GM19239 (cell line): Measurements from ENCODE around the gene GSK3B.

Experiments
- DNase-seq: peaks from one replicate; pipeline ENCODE4 v3.0.0; 2011; ENCODE audit warnings: low spot score; ENCODE audit not compliant: insufficient read length
- FAIRE-seq: peaks from 2 replicates; lab custom pipeline; 2011; peaks lifted over from hg19 to GRCh38; lab: Jason Lieb, UNC

The GSK3B gene

DNA sequence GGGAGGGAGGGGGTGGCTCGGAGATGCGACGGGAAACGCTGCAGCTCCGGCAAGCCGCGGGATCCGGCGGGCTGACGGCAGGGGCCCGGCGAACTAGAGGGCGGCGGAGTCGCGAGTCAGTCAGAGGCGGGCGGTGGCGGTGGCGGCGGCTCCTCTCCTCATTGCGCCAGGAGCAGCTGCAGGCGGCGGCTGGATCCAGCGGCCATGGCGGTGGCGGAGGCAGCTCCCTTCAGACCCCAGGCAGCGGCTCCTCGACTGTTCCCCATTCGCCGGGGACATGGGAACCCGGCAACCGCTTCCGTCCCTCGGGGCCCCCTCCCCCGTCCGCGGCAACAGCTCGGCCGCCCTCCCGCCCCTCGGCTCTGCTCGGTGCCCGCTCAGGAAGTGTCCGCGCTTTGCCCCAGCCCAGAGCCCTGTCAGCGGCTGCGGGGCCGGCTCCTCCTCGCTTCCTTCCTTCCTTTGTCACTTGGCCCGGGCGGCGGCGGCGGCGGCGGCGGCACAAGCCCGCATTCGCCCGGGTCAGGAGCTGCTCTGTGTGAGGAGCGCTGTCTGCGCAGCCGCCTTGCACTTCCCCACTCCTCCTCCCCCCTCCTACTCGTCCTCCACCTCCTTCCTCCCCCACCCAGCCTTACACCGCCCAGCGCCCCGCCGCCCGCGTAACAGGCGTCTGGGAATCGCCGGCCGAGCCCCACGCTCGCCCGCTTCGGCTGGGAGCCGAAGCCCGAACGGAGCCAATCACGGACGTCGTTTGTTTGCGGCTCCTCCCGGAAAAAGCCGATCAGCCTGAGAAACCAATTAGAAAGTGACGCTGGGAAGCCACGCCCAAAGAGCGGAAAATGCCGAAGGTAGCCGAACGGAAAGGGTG, at the start of gene GSK3B:
Gene GSK3B (minus strand): TSS at position 537 of the 865 bp plus-strand sequence. CDS start 1,013 bp downstream, outside the sequence.
- FAIRE-seq (peak; percentile 56), DNase-seq (no peak)

DNA sequence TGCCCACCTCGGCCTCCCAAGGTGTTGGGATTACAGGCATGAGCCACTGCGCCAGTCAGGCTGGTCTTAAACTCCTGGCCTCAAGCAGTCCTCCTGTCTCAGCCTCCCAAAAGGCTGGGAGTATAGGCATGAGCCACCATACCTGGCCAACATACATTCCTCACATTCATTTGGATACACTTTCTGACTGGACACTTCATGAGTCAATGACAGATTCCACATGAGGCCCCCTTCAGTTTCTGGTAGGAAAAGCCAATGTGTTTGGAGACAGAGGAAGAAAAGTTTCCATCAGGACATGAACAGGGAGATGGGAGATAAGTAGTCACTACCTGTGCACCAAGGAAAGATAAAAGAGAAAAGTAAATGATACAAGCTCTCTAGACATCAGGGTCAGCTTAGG, 49.4 kb upstream of the GSK3B start:
- FAIRE-seq (no peak), DNase-seq (no peak)

DNA sequence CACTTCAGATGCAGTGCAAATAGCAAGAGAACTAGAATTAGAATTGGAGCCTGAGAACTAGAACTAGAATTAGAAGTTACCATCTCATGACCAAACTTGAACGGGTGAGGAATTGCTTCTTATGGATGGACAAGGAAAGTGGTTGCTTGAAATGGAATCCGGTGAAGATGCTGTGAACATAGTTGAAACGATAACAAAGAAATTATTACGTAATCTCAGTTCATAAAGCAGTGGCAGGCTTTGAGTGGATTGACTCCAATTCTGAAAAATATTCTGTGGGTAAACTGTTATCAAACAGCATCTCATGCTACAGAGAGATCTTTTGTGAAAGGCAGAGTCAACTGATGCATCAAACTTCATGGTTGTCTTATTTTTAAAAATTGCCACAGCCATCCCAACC, 48.0 kb upstream of the GSK3B start:
- no peak for FAIRE-seq
- DNase-seq = no peak

DNA sequence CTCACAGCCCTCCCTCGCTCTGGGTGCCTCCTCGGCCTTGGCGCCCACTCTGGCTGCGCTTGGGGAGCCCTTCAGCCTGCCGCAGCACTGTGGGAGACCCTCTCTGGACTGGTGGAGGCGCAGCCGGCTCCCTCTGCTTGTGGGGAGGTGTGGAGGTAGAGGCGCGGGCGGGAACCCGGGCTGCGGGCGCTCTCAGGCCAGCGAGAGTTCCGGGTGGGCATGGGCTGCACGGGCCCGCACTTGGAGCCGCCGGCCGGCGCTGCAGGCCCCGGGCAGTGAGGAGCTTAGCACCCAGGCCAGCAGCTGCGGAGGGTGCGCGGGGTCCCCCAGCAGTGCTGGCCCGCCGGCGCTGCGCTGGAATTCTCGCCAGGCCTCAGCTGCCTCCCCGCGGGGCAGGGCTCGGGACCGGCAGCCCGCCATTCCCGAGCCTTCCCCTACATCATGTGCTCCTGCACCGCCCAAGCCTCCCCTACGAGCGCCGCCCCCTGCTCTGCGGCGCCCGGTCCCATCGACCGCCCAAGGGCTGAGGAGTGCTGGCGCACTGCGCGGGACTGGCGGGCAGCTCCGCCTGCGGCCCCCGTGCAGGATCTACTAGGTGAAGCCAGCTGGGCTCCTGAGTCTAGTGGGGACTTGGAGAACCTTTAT, 46.0 kb upstream of the GSK3B start:
- FAIRE-seq (no peak), DNase-seq (no peak)

DNA sequence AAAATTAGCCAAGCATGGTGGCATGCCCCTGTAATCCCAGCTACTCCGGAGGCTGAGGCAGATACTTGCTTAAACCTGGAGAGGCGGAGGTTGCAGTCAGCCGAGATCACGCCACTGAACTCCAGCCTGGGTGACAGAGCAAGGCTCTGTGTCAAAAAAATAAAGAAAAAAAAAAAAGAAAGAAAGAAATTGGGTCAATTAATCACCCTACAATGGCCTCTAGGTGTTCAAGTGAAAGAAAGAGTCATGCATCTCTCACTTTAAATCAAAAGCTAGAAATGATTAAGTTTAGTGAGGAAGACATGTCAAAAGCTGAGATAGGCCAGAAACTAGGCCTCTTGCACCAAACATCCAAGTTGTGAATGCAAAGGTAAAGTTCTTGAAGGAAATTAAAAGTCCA, 44.9 kb upstream of the GSK3B start:
- FAIRE-seq (no peak), DNase-seq (no peak)

DNA sequence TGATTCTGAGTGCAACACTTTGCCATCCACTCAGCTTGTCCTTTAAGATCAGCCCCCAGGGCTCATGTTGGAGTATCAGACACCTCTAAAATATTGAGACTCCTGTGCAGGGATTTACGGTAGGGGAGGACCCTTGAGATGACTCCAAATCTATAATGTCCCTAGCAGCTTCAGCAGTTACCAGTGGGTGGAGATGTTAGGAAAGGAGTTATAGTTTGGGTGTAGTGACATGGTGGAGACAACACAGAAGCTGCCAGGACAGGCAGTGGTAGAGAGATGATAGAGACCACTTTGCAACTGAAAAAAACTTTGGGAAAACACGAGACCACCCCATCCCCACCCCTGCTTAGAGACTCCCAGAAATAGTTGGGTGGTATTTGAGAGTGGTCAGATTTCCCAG, 43.3 kb upstream of the GSK3B start:
- FAIRE-seq (no peak), DNase-seq (no peak)

DNA sequence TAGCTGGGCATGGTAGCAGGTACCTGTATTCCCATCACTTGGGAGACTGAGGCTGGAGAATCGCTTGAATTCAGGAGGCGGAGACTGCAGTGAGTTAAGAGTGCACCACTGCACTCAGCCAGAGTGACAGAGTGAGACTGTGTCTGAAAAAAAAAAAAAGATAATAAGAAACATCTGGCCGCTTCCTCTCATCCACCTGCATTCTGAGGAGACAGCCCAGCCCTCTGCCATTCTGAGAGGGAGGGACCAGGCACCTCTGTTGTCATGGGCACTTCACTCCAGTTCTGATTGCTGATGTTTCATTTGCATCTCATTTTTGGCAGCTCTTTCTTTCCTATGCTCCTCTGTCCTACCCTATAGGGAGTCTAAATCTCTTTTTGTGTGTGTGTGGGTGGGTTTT, 36.4 kb upstream of the GSK3B start:
- DNase-seq = no peak
- no peak for FAIRE-seq

DNA sequence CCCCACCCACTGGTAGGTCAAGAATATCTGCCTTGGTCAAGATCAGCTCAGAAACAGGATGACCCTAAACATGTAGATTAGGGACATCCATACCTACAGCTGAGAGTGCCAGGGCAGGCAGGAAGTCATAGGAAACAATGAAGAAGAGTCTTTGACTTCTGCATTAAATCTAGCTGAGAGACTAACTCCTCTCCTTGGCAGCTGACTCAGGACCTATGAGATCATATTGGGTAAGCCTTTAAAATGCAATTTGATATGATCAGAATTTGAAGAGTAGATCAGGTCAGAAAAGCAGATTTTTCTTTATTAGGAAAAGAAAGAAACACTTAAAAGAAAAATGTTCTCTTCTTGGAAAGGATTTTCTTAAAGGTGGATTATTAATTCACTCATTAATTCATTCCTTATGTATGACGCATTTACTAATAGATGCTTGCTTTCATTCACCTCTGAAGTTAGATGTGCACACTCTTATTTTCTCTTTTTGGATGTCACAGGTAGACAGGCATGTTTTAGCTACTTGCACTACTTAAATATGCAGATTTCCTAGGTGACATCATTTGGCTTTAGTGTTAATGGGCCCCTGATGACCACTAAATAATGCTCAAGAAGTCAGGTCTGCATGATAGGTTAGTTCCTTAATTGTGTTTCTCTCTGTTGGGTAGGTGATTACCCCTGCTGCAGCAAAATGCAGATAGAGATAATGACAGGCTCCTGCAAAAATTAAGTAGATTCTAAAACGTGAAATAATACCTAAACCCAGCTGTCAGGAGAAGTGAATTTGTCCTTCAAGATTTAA, 35.7 kb upstream of the GSK3B start:
- no peak for FAIRE-seq
- DNase-seq = no peak

DNA sequence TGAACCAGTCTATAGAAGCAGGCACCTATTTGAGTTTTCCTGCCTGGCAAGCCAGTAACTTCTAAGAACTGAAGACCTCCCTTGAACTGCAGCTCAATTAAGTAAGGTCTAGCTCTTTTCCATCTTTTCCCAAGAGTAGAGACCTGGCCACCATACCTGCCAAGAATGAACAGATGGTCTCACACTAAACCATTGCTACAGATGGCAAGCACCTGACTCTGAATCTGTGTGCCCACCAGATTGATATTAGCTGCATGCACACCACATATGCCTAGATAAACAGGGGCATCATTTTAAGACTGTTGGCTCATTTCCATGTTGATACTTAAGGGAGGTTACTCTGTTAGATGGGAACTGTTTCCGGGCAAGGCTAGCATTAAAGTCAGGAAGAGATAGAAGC, 34.8 kb upstream of the GSK3B start:
- FAIRE-seq (no peak), DNase-seq (no peak)

DNA sequence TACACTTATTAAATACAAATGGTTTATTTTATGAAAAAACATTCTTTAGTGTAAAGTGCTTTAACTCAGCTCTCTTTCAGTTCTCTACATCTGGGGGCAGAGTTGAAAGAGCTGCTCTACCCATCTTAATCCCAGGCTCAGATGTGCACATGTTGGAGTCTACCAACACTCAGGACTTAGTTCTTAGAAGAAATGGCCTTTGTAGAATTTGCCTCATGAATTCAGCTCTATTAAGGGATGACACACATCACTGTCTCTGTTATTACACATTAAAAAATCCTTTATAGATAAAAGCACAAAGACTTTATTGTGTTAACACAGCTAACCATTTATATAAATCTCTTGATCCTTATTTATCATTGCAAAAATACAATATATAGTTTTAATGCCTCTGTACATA, 31.7 kb upstream of the GSK3B start:
- DNase-seq (no peak), FAIRE-seq (no peak)

DNA sequence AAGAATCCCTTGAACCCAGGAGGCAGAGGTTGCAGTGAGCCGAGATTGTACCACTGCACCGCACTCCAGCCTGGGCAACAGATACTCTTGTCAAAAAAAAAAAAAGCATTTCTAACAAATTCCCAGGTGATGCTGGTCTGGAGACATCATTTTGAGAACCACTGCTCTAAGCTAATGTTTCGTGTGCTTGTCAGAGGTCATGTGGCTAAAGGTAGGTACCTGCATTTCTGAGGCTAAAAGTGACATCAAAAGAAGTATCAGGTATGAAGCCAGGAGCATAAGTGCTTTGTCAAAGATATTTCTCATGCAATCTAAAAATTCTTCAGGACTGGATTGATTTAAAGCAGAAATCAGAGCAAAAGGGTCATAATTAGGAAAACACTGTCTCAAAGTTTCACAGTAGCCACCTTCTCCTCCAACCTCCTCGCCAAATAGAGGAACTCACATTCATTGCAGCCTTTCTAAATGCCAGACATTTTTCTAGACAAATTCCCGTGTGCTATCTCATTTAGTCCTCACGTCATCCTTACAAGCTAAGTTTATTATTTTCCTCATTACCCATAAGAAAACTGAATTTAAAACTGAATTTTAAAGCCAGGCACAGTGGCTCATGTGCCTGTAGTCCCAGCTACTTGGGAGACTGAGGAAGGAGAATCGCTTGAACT, 25.7 kb upstream of the GSK3B start:
- FAIRE-seq = no peak
- DNase-seq = no peak

DNA sequence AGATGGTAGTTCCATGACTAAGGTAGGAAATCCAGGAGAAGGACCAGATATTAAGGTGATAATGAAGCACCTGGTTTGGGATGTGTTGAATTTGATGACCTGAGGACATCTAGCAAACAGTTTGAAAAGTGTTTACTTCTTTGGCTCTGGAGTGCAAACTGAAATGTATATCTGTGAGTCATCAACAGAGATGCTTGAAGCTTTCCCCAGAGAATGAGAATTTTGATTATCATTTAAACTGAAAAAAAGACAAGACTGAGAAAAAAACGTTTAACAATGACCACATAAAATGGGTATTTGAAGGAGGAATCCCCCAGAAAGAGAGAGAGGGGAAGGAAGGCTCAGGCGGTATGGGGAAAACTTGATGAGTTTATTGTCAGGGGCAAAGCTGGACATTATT, 20.7 kb upstream of the GSK3B start:
- FAIRE-seq = no peak
- no peak for DNase-seq

DNA sequence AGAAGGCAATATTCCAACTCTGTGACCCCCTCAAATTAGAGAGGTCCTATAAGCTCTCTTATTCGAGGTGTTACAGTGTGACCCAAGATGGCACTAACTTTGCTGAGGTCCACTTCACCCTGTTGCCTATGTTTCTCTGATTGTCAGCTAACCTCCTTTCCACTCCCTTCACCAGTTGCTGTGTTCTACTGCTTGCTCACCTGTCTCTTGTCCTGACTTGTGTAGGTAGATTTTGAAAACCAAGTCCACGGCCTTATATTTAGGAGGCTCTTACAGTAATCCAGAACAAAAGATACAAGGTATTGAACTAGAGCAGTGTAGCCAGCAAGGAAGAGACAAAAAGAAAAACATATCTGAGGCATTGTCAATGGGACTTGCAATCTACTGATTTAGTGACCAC, 20.1 kb upstream of the GSK3B start:
- DNase-seq (no peak), FAIRE-seq (no peak)

DNA sequence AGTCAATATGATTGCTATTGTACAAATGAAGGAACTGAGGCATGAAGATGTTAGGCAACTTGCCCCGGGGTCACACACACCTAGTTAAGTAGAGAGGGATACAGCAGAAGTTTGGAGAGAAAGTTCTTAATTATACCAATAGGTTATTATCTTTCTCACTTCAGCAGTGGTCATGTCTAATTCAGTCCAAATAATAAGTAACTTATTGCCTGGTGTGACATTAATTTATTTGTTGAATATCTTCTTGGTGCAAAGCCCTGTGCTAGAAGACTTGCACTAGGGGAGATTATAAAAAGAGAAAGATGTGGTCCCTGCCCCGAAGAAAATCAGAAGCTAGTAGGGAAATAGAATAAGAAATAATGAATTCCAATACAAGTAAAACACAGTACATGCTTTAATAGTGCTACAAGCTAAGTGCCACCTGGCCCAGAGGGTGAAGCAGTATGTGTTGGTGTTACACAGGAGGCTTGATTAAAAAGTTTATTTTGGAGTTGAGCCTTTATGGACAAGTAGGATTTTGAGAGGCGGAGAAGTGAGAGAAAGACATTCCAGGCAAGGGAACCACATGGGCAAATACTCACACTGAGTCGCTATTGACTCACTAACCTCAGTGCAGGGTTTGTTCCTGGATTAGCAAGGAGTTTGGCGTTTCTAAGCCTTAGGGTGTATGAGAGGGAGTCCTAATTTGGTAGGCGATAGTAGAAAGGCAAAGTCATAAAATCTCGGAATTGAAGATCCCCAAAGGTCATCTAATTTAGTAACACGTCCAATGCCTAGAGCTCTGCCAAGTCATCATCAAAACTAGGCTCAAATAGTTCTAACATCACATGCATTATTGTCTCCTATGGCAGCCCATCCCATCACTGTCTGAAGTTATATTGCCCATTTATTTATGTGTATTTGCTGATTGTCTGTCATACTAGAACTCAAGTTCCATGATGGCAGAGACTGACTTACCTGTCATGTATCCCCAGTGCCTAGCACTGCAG, 19.2 kb upstream of the GSK3B start:
- DNase-seq = no peak
- no peak for FAIRE-seq

DNA sequence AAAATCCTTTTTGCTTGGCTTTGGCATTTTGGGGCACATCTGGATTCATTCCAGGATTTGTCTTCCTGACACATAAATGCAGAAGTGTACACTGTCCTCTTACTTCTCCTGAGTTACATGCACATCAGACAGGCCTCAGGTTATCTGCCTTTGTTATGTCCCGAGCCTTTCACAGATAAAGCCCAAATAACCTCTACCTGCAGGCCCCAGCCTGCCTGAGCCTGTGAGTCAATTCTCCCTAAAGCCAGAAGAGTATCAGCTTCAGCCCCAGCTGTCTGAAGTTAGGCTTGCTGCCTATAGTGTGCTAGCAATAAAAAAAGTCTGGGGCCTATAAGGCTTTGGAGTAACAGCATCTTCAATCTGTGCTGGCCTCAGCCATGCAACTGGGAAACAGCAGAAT, 17.7 kb upstream of the GSK3B start:
- DNase-seq = no peak
- no peak for FAIRE-seq

DNA sequence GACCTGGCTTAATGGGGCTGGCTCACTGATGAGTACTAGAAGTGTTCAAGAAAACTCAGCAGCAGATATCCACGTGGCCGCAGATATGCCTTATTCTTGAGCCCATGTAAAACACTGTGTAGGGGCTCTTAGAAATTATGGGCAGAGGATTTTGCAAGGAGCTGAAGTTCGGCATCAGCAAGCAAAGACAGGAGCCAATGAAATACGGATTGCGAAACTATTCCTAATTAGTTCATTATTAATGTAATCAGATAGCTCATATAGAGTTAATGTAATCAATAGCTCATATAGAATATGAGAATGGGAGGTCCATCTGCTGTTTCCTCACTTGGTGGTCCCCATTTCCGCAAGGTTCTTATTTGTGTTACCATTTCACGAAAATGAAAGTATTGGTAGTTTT, 9.0 kb upstream of the GSK3B start:
- FAIRE-seq (peak; percentile 62), DNase-seq (no peak)

DNA sequence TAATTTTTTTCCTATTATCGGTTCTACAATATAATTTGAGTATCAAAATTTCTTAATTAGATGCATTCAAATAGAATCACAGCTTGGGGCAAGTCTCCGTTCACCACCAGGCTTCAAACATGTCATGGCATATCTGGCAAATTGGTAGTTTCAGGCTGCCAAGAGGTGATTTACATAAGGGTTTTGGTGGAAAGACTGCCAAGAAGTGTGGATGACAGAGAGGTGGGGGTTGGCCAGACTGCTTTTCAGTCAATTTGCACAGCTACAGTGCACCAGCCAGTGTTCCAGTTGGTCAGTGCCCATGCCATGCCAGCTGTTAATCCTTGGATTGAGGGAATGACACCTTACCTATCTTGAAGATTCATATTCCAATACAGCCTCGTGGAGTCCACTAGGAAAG, 8.4 kb upstream of the GSK3B start:
- DNase-seq = no peak
- no peak for FAIRE-seq

DNA sequence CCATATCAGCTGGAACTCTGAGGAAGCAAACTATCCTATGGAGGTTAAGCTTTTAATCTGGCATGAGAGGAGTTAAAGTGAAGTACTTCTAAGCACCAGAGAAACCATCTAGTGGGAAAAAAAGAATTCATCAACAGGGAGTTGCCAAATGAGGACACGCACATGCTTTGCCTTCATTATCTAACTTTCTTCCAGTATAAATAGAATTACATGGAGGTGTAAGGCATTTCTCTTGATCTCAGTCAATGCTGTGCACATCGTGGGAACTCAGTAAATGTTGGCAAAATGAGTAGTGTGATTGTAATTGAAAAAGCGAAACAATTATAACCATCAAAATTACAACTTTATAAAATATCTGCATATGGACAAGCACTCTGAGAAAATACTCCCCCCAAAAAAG, 8.0 kb upstream of the GSK3B start:
- FAIRE-seq = no peak

DNA sequence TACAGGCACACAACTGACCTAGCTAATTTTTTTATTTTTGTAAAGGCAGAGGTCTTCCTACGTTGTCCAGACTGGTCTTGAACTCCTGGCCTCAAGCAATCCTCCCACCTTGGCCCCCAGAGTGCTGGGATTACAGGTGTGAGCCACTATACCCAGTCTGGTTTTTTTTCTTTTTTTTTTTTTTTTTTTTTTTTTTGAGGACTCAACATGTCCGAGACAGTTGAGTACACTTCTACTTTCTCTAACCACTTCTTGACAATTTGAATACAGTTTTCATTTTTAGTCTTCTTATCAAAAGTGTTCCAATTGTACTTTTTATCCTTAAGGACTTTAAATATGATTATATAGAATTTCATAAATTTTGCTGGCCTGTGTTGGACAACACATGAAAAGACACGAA, 7.4 kb upstream of the GSK3B start:
- FAIRE-seq (peak; percentile 40), DNase-seq (no peak)

More for the DNA sequence above, 8.0 kb upstream of the GSK3B start:
- DNase-seq = no peak
